Activated CD8-positive, alpha-beta memory T cell treated with anti-CD3 and anti-CD28 coated beads, Interleukin-2, amount 50 U/mL, for 48 hours (primary cell): ENCODE data around the gene CTTNBP2NL.
"Not testable (repeated sequence)": the region's sequence is repeated elsewhere in the genome, so short reads cannot be mapped to it uniquely, and the experiment has no call there.

Source experiments
- DNase-seq: peaks from one replicate; pipeline ENCODE4 v3.0.0-alpha.2; 2020

The CTTNBP2NL gene

GRCh38 chr1:112470324-112470723, 74.3 kb downstream of the CTTNBP2NL start:
- DNase-seq = not testable (repeated sequence)

DNA sequence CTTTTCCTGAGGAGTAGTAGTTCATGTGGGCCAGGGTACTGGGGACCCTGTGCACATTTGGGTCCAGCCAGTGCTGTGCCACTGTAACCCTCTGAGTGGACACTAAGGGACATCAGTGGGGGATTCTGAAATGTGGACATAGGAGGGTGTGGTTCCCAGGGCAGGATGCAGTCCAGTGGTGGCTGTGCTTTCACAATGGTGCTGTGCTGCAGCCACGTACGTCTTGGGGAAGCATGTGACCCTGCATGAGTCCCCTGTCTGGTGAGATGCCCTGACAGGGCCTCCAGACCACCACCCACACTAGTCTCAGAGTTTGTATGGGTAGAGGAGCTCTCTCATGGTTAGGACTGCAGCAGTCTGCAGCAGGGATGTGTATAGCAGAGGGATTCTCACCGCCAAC, 75.0 kb downstream of the CTTNBP2NL start:
- no peak for DNase-seq

- no peak for DNase-seq
Observed at GRCh38 chr1:112472142-112472541, 76.1 kb downstream of the CTTNBP2NL start.

- DNase-seq = no peak
Observed at GRCh38 chr1:112477550-112477949, 81.5 kb downstream of the CTTNBP2NL start.

DNA sequence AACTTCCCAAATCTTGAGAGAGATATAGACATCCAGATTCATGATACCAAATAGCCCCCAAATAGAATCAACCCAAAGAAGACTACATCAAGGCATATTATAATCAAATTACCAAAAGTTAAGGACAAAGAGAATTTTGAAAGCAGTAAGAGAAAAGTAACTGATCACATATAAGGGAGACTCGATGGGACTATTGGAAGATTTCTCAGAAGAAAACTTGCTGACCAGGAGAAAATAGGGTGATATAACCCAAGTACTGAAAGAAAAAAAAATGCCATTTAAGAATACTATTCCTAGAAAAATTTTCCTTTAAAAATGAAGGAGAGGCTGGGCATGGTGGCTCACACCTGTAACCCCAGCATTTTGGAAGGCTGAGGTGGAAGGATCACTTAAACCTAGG, 82.3 kb downstream of the CTTNBP2NL start:
- DNase-seq = no peak

DNA sequence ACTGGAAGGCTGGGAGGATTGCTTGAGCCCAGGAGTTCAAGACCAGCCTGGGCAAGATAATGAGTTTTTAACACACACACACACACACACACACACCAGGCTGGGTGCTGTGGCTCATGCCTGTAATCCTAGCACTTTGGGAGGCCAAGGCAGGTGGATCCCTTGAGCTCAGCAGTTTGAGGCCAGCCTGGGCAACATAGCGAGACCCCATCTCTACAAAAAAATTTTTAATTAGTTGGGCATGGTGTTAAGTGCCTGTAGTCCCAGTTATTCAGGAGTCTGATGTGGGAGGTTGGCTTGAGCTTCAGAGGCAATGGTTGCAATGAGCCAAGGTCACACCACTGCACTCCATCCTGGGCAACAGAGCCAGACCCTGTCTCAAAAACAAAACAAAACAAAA, 90.0 kb downstream of the CTTNBP2NL start:
- not testable (repeated sequence) for DNase-seq

GRCh38 chr1:112487686-112488085, 91.7 kb downstream of the CTTNBP2NL start:
- not testable (repeated sequence) for DNase-seq

GRCh38 chr1:112488141-112488540, 92.1 kb downstream of the CTTNBP2NL start:
- no peak for DNase-seq

- DNase-seq = no peak
Observed at GRCh38 chr1:112492076-112492475, 96.1 kb downstream of the CTTNBP2NL start.

DNA sequence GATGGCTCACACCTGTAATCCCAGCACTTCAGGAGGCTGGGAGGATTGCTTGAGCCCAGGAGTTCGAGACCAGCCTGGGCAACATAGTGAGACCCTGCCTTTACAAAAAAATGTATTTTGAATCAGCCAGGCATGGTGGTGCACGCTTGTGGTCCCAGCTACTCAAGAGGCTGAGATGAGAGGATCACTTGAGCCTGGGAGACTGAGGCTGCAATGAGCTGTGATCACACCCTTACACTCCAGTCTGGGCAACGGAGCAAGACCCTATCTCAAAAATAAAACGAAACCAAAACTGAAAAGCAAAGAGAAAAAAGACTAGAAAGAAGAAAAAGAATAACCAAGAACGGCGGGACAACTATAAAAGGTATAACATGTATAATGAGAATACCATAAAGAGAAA, 97.3 kb downstream of the CTTNBP2NL start:
- DNase-seq = no peak

DNA sequence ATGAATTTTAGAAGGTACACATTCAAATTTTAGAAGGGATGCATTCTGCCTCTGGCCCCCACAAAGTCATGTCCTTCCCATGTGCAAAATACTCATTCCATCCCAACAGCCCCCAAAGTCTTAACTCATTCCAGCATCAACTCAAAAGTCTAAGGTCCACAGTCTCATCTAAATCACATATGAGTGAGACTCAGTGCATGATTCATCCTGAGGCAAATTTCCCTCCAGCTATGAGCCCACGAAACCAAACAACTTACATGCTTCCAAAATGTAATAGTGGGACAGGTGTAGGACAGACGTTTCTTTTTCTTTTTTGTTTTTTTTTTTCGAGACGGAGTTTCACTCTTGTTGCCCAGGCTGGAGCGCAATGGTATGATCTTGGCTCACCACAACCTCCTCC, 100.3 kb downstream of the CTTNBP2NL start:
- no peak for DNase-seq

DNA sequence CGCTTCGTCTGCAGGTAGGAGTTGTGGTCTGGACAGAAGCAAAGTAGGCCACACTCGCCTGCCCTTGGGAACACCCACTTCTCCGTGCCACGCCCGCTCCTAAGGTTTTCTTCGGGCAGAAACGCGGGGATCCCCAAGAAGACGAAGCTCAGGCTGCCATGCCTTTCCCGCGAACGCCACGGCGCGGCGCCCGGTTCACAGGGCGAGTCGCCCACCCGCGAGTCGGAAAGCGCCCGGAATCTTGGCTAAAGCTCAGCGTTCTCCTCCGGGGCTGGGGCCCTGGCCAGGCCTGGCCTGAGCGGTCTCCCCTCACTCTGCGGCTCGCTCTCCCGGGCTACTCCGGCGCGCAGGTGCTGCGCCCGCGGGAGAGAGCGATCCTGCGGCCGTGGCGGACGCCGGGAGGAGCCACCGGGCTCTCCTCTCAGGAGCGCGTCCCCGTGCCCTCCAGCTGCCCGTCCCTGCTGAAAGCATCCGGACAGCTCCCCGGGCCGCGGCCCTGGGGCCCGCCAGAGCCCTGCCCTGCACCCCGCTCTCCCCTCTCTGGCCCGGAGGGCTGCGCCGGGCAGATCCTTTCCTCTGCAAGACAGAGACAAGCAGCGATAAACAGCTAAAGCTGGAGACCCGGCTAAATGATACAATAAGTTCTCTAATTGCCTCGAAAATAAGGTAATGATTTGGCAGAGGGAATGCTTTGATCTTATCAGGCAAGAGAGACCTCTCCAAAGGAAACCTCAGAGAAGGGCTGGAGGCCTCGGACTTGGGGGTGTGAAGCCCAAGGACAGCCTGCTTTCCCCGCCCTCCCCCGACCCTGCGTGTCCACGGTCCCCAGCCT, 106.0 kb downstream of the CTTNBP2NL start:
- peak; percentile 79 for DNase-seq

DNA sequence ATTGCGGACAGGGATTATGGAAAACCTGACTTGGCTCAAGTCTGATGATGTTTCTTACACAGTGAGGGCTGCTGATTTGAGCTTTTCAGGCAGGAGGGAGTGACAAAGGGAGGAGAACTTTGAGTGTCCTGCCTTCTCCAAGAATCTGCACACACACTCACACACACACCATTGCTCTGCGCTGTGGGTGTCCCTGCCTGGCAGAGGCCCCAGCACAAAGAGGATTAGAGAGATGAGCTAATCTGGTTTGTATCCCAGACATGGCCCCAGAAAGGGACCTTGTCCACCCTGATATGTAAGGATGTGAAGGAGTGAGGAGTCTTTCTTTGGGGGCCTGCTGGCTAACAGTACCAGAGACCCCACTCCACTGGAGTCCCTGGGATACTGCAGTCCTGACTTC, 106.8 kb downstream of the CTTNBP2NL start:
- DNase-seq = no peak

DNA sequence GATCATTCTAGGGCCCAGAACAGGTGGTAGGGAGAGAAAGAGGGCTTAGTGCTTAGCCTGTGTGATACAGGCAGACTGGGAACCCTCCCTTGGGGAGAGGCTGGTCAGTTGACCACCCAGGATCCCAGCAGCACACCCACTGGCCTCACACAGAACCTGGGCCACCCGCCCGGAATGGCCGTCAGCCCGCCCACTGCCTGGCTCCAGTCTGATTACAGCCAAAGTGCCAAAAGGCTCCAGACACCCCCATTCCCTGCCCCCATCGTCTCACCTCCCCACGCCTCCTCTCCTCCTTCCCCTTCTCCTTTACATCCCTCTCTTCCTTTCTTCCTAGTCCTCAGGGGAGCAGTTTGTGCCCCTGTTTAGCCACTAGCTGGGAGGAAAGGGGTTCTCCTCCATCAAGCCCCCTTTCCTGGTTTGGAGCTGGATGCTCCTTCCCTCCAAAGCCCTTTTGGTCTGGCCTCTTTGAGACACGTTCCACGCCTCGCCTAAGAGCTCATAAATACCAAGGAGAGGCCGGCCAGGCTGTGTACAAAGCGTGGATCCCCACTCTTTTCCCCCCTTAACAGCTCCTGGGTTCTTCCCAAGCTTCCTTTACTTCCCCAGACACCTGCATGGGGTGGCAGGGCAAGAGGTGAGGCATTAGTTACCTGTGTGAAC, 108.1 kb downstream of the CTTNBP2NL start:
- DNase-seq = no peak

DNA sequence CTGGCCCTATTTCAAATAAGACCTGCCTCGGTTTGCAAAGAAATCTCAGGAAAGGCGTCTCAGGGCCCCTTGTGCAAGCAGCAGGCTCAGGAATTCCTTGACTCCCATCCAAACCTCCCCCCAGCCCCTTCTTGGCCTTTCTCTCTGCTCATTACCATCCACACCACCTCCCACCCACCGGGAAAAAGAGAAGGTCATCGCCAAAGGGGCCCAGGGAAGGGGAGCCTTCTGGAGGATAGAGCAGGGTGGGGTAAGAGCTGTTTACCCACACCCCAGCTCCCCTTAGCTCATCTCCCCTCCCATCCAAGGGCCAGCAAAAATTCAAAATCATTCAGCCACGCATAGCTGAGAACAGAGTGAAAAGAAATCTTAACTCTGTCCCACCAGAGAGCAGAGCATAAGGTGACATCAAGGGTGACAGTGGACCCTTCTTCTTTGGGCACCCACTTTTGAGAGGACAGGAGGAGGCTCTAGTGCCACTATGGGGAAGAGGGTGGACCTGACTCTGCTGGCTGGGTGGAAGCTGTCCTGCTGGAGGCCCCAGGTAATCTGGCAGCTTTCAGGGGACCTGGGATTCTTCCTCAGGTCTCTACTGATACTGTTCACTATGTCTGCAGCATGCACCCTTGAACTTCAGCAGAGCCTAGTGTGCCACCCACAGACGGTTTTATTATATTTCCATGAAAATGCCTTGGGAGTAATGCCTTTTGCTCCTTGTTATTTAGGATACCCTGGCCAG, 108.8 kb downstream of the CTTNBP2NL start:
- DNase-seq = no peak

DNA sequence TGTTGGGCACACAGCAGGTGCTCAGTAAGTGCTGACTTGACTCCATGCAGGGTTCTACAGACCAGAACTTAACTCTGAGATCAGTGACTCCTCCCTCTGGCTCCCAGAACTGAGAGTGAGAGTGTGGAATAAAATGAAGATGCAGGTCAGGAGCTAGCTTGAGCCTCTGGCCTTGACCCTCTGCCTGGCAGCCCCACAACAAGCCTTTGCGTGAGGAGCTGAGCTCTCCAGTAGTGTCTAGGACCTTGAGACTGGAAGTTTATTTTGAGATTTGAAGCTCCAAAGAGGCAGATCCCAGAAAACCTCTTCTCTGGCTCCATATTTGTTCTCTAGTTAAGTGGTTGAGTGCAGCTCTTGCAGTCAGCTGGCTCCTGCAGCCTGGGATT, 109.4 kb downstream of the CTTNBP2NL start:
- DNase-seq = no peak

GRCh38 chr1:112505878-112506277, 109.9 kb downstream of the CTTNBP2NL start:
- DNase-seq = no peak

DNA sequence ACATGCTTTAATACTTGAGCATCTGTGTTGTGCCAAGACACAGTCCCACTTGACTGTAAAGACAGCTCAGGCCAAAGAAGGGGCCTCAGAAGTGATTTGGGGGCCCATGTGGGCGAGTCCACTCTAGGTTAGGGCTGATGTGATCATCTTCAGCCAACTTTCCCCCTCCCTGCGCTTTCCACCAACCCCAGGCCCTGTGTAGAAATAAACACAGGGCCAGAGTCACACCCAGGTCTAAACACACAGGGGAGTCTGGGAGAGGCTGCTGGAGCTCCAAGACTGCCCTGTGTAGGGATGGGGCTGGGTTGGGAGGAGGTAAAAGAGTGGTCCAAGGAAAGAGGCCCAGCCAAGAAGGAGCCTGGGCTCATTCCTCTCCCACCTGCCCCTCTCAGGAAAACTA, 110.3 kb downstream of the CTTNBP2NL start:
- no peak for DNase-seq

DNA sequence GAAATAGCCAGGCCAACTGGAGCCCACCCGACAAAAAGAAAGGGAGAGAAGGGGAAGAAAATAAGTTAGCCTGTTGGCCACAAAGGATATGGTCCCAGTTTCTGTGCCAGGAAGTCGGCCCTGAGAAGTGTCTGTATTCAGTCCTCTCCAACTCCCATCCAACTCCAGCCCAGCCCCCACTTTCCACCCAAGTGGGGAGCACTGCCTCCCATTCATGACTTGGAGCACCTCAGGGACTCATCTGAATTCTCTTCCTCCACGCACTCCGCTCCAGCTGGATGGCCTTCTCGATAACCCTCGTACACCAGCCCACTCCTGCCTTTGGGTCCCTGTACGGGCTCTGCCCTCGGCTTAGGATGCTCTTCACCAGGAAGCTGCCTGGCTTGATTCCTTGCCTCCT, 110.7 kb downstream of the CTTNBP2NL start:
- no peak for DNase-seq

DNA sequence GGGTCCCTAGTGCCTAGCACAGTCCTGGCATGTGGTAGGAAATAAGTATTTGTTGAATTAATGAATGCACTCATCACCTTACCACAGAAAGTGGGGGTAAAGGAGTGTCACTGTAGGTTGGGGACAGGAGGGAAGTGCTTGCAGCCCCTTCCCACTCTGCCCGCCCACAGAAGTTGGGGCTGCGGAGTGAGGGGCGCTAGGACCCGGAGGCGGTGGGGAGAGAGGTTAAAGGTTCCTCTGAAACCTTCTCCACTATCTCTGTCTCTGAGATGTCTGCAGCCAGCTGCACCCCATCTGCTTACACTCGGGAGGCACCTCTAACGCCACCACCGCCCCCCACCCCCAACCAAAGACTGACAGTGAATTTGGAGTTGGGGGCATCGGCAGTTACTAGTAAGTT, 111.3 kb downstream of the CTTNBP2NL start:
- no peak for DNase-seq

DNA sequence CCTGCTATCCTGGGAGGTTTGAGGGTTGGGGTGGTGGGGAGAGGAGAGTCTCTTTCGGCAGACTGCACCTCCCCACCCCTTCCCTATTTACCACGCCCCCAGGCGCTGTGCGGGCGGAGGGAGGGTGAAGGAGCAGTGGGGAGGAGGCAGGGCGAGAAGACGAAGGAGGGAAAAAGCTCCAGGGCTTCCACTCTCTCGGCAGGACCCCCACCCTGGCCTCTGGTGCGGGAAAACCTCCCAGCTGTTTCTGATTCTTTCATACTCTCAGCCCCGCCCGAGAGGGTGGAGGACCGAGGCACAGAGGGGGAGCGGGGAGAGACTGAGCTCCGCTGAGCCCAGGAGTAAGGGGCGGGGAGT, 111.9 kb downstream of the CTTNBP2NL start:
- DNase-seq = no peak

GRCh38 chr1:112508278-112509004, 112.4 kb downstream of the CTTNBP2NL start, which contains the start of gene WNT2B:
TSS of gene WNT2B (plus strand) at chr1:112508965. CDS start at chr1:112509263, 298 bp downstream.
- peak; percentile 75 for DNase-seq
